C4-2B (cell line): ENCODE results near the gene C8G.

Source experiments
- CTCF ChIP-seq: fragments of 450-650 bp; conservative IDR thresholded peaks from 2 replicates; pipeline ENCODE4 v1.5.1; 2017; ENCODE audit warnings: mild to moderate bottlenecking
- ZFX ChIP-seq: fragments of 450-650 bp; IDR thresholded peaks from 2 replicates; pipeline ENCODE4 v1.6.1; 2017

GRCh38 chr9:136955202-136955942, 10.3 kb downstream of the C8G start:
- TF ChIP-seq CTCF (no peak), ZFX (no peak)
